SU-DHL-6 (cell line): ENCODE data around the gene RTN4R.

ENCODE experiments used
- H2AFZ ChIP-seq: fragments of 200-600 bp; sonication (generic); 2 replicates; pipeline ENCODE4 v1.6.1; 2014; ENCODE audit warnings: low read depth, mild to moderate bottlenecking, moderate library complexity, mixed read lengths, antibody characterized with exemption, low read length; ENCODE audit not compliant: severe bottlenecking
- H3F3A ChIP-seq: fragments of 200-600 bp; shearing (Covaris generic); 2 replicates; pipeline ENCODE4 v1.6.0; 2016; ENCODE audit warnings: antibody characterized with exemption, mild to moderate bottlenecking; ENCODE audit not compliant: insufficient read depth
- H3K27ac ChIP-seq: fragments of 200-600 bp; sonication (generic); 2 replicates; pipeline ENCODE4 v1.5.1; 2016; ENCODE audit warnings: low read depth, mild to moderate bottlenecking, low read length, moderate library complexity, mixed read lengths
- H3K27me3 ChIP-seq: fragments of 200-600 bp; sonication (generic), shearing (Covaris generic); 2 replicates; pipeline ENCODE4 v1.6.0; 2014; ENCODE audit warnings: mild to moderate bottlenecking, low read length
- H3K36me3 ChIP-seq: fragments of 200-600 bp; sonication (generic); 2 replicates; pipeline ENCODE4 v1.6.1; 2014; ENCODE audit warnings: mild to moderate bottlenecking, low read length, mixed read lengths
- H3K4me2 ChIP-seq: fragments of 300-600, 200-600 bp; shearing (Covaris generic), sonication (generic); 2 replicates; pipeline ENCODE4 v1.6.0; 2014; ENCODE audit warnings: low read length, low read depth, mild to moderate bottlenecking; ENCODE audit not compliant: poor library complexity, severe bottlenecking
- H3K4me3 ChIP-seq: fragments of 200-600 bp; sonication (generic); 2 replicates; pipeline ENCODE4 v1.5.1; 2014; ENCODE audit warnings: antibody characterized with exemption, low read length, mild to moderate bottlenecking, mixed read lengths; ENCODE audit not compliant: insufficient read depth, poor library complexity, severe bottlenecking
- H3K79me2 ChIP-seq: fragments of 200-600 bp; sonication (generic); 2 replicates; pipeline ENCODE4 v1.6.1; 2014; ENCODE audit warnings: mild to moderate bottlenecking, low read length, moderate library complexity; ENCODE audit not compliant: insufficient read depth
- H3K9ac ChIP-seq: fragments of 200-600 bp; sonication (generic); 2 replicates; pipeline ENCODE4 v1.7.0; 2014; ENCODE audit warnings: mild to moderate bottlenecking, low read length
- H3K9me2 ChIP-seq: fragments of 200-600 bp; sonication (generic); replicated peaks from 2 replicates; pipeline ENCODE4 v1.6.1; 2014; ENCODE audit warnings: low read length; ENCODE audit not compliant: insufficient read depth
- H3K9me3 ChIP-seq: fragments of 200-600 bp; sonication (generic); 2 replicates; pipeline ENCODE4 v1.6.1; 2014; ENCODE audit warnings: low read length, mixed read lengths; ENCODE audit not compliant: insufficient read depth
- H4K20me1 ChIP-seq: fragments of 200-600 bp; sonication (generic); 2 replicates; pipeline ENCODE4 v1.6.1; 2014; ENCODE audit warnings: low read depth, mild to moderate bottlenecking, antibody characterized with exemption, low read length, moderate library complexity, mixed read lengths
- CTCF ChIP-seq: fragments of 200-600 bp; sonication (generic); IDR thresholded peaks from one replicate; pipeline ENCODE4 v1.5.1; 2017; ENCODE audit warnings: antibody characterized with exemption, mild to moderate bottlenecking, low read length, moderate library complexity; ENCODE audit not compliant: insufficient read depth, poor library complexity, severe bottlenecking
- EZH2phosphoT487 ChIP-seq: fragments of 200-600 bp; sonication (generic), shearing (Covaris generic); conservative IDR thresholded peaks from 2 replicates; pipeline ENCODE4 v1.6.1; 2018; ENCODE audit warnings: mild to moderate bottlenecking, antibody characterized with exemption, low read length, moderate library complexity, mixed read lengths

RTN4R gene

GRCh38 chr22:20222764-20223420 lies 45.2 kb downstream of the RTN4R start:
- Histone ChIP-seq H4K20me1 (no peaks in the 10 kb centered on the region), H3K9ac (no peak overlapping the region), H2AFZ (no peak overlapping the region), H3K4me3 (no peak overlapping the region), H3K9me2 (no peaks in the 10 kb centered on the region), H3K36me3 (no peaks in the 10 kb centered on the region), H3F3A (no peaks in the 10 kb centered on the region), H3K27ac (no peak overlapping the region), H3K9me3 (no peaks in the 10 kb centered on the region), H3K27me3 (no peaks in the 10 kb centered on the region), H3K4me2 (no peak overlapping the region), H3K79me2 (no peaks in the 10 kb centered on the region)
- TF ChIP-seq CTCF = no peak

GRCh38 chr22:20221421-20222340 lies 46.4 kb downstream of the RTN4R start:
- H2AFZ ChIP-seq = no peak overlapping the region
- H3K4me3 ChIP-seq = no peak overlapping the region
- no peak overlapping the region for H3K9ac ChIP-seq
- no peaks in the 10 kb centered on the region for H3K9me2 ChIP-seq
- no peaks in the 10 kb centered on the region for H4K20me1 ChIP-seq
- no peaks in the 10 kb centered on the region for H3K9me3 ChIP-seq
- no peaks in the 10 kb centered on the region for H3K36me3 ChIP-seq
- H3F3A ChIP-seq = no peaks in the 10 kb centered on the region
- no peak overlapping the region for H3K27ac ChIP-seq
- H3K4me2 ChIP-seq = no peak overlapping the region
- no peaks in the 10 kb centered on the region for H3K27me3 ChIP-seq
- no peak for TF ChIP-seq CTCF
- no peak for TF ChIP-seq EZH2phosphoT487
- H3K79me2 ChIP-seq = no peaks in the 10 kb centered on the region

- Histone ChIP-seq H3K79me2 (no peaks in the 10 kb centered on the region), H4K20me1 (no peaks in the 10 kb centered on the region), H3K36me3 (no peaks in the 10 kb centered on the region), H3K27me3 (no peaks in the 10 kb centered on the region), H3F3A (no peaks in the 10 kb centered on the region), H3K4me3 (no peak overlapping the region), H3K9me2 (no peaks in the 10 kb centered on the region), H3K27ac (no peak overlapping the region), H2AFZ (no peak overlapping the region), H3K9ac (no peak overlapping the region), H3K4me2 (no peak overlapping the region), H3K9me3 (no peaks in the 10 kb centered on the region)
- TF ChIP-seq EZH2phosphoT487 (no peak), CTCF (no peak)
Measured at GRCh38 chr22:20220629-20221026, 47.5 kb downstream of the RTN4R start.
